Omental fat pad (tissue), 4 donors: ENCODE data around the gene POLK. TPM values are rescaled to one million over a fixed set of nuclear protein-coding genes. Genes with fewer than 3 reads are reported as not detected.

Experiments used
- ATAC-seq: fragments of 150-250 bp; one replicate; pipeline ENCODE4 v1.9.1; 2016; ENCODE audit warnings: mild to moderate bottlenecking, moderate library complexity; ENCODE audit not compliant: low FRiP score
- DNase-seq: peaks from one replicate; pipeline ENCODE4 v3.0.0-alpha.2; 2019; ENCODE audit warnings: low spot score
- CTCF ChIP-seq, 3 donors: fragments of 450-650 bp; IDR thresholded peaks; one replicate each; pipeline ENCODE4 v1.5.1; 2016 to 2017; ENCODE audit warnings: antibody characterized with exemption in 3 of 3, mild to moderate bottlenecking in 3 of 3, moderate library complexity in 2 of 3
- total RNA-seq, 4 donors: library from RNA; depleted of rRNA; stranded (reverse); fragments of >200 nt; gene quantifications; one replicate each; pipeline ENCODE4 v1.1.0, GENCODE V29; 2016

The POLK gene
- total RNA-seq, 4 donors from 2014 or later, result 32.2 to 51.4 (median 37.0) TPM

- no peak for ATAC-seq
- no peak for DNase-seq
- TF ChIP-seq CTCF (IDR thresholded peaks at IDR 0.05), result no peak
Observed at GRCh38 chr5:75614176-75614575, 102.5 kb downstream of the POLK start.

GRCh38 chr5:75616371-75616881, 104.7 kb downstream of the POLK start:
- no peak for DNase-seq
- ATAC-seq, result no peak
- no peak for TF ChIP-seq CTCF (IDR thresholded peaks at IDR 0.05)

- DNase-seq (no peak), ATAC-seq (peak; percentile 60)
- no peak for TF ChIP-seq CTCF (IDR thresholded peaks at IDR 0.05)
Observed at GRCh38 chr5:75616971-75617621, 105.4 kb downstream of the POLK start.

- DNase-seq (no peak), ATAC-seq (no peak)
- no peak for TF ChIP-seq CTCF (IDR thresholded peaks at IDR 0.05)
Observed at GRCh38 chr5:75617736-75618352, 106.2 kb downstream of the POLK start.

GRCh38 chr5:75620184-75620959, 108.7 kb downstream of the POLK start:
- no peak for TF ChIP-seq CTCF (IDR thresholded peaks at IDR 0.05)
- DNase-seq (no peak), ATAC-seq (no peak)

- TF ChIP-seq CTCF (IDR thresholded peaks at IDR 0.05), result no peak
Observed at GRCh38 chr5:75622564-75622963, 110.9 kb downstream of the POLK start.

More at GRCh38 chr5:75622564-75622963, 110.9 kb downstream of the POLK start:
- DNase-seq (no peak), ATAC-seq (no peak)
